ENCODE results near the gene CARTPT.

GRCh38 chr5:71737931-71738539 is 19.0 kb downstream of the CARTPT start:
- TF ChIP-seq CTCF (IDR thresholded peaks at IDR 0.05; ENCODE audit: insufficient read depth, low read length) (no peak), POLR2AphosphoS5 (IDR thresholded peaks at IDR 0.05; ENCODE audit: low read depth) (no peak)

Measured in HL-60 (cell line).